ENCODE results near the gene PROX2.

Gene PROX2

DNA sequence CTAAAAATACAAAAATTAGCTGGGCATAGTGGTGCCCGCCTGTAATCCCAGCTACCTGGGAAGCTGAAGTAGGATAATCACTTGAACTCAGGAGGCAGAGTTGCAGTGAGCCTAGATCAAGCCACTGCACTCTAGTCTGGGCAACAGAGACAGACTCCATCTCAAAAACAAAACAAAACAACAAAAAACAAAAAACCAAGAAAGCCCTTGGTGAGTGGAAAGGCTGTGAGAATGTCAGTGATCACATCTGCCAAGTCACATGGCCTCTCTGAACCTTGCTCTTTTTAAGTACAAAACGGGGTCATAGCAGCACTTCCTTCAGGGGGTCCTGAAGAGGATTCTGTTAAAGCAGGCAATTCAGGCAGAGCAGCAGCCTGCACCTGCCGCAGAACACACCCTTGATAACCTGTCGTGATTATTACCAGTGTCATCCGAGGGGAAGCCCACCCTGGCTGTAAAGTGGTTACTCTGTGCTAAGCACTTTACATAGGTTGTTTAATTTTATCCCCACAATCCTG, 37.5 kb upstream of the PROX2 start:
- no peak for TF ChIP-seq ZFX (IDR thresholded peaks at IDR 0.05; ENCODE audit: borderline replicate concordance)
- TF ChIP-seq, protein P1, sequence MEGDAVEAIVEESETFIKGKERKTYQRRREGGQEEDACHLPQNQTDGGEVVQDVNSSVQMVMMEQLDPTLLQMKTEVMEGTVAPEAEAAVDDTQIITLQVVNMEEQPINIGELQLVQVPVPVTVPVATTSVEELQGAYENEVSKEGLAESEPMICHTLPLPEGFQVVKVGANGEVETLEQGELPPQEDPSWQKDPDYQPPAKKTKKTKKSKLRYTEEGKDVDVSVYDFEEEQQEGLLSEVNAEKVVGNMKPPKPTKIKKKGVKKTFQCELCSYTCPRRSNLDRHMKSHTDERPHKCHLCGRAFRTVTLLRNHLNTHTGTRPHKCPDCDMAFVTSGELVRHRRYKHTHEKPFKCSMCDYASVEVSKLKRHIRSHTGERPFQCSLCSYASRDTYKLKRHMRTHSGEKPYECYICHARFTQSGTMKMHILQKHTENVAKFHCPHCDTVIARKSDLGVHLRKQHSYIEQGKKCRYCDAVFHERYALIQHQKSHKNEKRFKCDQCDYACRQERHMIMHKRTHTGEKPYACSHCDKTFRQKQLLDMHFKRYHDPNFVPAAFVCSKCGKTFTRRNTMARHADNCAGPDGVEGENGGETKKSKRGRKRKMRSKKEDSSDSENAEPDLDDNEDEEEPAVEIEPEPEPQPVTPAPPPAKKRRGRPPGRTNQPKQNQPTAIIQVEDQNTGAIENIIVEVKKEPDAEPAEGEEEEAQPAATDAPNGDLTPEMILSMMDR (IDR thresholded peaks at IDR 0.05): no peak
- no peak overlapping the region for H3K27ac ChIP-seq

DNA sequence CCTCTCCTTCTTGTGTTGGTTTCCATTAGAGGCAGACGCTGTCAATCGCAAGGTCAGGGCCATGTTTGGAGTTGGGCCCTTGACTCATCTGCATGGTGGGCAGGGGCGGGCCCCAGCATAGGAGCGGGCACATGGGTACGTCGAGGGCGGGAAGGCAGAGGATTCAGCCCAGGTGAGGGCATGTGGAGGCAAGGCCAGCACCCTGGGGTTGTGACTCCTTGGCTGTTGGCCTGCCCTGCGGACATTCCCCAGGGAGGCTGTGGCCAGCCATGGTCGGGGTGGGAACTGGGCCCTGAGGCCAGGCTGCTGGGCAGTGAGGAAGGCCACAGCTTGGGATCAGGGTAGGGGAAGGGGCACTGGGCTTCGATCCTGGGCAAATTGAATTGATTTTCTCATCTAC, 36.9 kb upstream of the PROX2 start:
- no peak overlapping the region for H3K27ac ChIP-seq
- TF ChIP-seq, protein P1 (IDR thresholded peaks at IDR 0.05): no peak
- TF ChIP-seq ZFX (IDR thresholded peaks at IDR 0.05; ENCODE audit: borderline replicate concordance): no peak

DNA sequence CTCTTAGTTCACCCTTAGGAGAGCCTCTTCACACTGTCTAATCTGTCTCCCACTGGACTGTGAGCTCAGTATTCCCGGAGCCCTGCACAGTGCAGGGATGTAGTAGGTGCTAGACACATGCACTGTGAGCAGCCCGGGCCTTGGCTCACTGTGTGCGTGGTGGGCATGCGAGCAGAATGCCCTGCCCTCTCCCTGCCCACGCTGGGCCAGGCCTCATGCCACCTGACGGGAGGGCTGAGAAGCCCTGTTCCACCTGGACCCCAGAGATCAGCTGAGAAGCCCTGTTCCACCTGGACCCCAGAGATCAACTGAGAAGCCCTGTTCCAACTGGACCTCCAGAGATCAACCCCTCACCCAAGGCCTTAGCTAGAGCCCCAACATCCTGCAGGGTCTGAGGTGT, 36.2 kb upstream of the PROX2 start:
- TF ChIP-seq, protein P1 (IDR thresholded peaks at IDR 0.05): no peak
- TF ChIP-seq ZFX (IDR thresholded peaks at IDR 0.05; ENCODE audit: borderline replicate concordance): no peak
- no peak overlapping the region for H3K27ac ChIP-seq

DNA sequence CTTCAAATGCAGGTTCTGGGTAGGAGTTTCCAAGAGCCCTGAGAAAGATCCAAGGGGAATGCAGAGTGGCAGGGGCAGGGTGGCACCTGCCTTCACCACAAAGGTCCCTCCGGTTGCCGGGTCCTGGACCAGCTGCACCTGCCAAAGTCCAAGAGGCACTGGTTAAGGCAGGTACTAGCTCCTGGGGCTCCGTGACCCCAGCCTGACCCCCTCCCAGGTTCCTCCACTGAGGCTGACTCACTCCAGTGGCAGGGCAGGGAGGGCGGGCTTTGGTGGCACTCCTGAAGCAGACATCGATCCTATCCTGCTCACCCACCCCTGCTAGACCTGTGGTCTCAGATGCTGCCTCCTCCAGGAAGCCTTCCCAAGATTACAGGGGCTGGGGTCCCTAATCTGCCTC, 35.8 kb upstream of the PROX2 start:
- TF ChIP-seq, protein P1 (IDR thresholded peaks at IDR 0.05): no peak
- TF ChIP-seq ZFX (IDR thresholded peaks at IDR 0.05; ENCODE audit: borderline replicate concordance): no peak
- no peak overlapping the region for H3K27ac ChIP-seq

DNA sequence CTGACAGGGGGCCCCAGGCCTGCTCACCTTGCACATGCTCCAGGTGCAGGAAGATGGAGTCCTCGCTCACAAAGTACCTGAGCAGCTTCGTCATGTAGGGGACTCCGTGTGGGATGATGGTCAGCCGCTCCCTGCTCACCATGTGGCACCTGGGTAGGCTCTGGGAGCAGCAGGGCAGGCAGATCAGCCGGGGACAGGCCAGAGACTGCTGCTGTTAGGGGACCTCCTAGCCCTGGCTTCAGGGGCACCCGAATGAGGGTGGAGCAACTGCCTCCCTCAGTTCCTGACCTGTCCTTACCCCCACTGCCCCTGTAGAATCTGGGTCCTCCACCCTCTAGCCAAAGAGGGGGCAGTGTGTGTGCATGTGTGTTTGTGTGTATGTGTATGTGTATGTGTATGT, 35.3 kb upstream of the PROX2 start:
- TF ChIP-seq, protein P1 (IDR thresholded peaks at IDR 0.05): no peak
- TF ChIP-seq ZFX (IDR thresholded peaks at IDR 0.05; ENCODE audit: borderline replicate concordance): no peak
- no peak overlapping the region for H3K27ac ChIP-seq

DNA sequence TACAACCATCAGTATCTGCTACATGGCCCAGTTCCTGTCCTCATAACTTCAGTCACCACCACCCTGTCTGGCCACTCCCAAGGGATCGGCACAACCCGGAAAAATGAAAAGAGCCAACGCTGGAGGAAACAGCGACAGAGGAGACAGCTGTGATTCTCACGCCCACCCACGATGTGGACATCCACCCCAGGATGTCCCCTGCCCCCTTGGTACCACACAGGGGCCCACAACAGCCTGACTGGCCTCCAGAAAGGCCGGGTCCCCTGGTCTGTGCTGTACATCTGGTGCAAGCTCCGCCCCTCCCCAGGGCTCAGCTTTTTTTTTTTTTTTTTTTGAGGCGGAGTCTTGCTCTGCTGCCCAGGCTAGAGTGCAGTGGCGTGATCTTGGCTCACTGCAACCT, 34.6 kb upstream of the PROX2 start:
- H3K27ac ChIP-seq: no peak overlapping the region
- no peak for TF ChIP-seq ZFX (IDR thresholded peaks at IDR 0.05; ENCODE audit: borderline replicate concordance)
- TF ChIP-seq, protein P1 (IDR thresholded peaks at IDR 0.05): no peak

DNA sequence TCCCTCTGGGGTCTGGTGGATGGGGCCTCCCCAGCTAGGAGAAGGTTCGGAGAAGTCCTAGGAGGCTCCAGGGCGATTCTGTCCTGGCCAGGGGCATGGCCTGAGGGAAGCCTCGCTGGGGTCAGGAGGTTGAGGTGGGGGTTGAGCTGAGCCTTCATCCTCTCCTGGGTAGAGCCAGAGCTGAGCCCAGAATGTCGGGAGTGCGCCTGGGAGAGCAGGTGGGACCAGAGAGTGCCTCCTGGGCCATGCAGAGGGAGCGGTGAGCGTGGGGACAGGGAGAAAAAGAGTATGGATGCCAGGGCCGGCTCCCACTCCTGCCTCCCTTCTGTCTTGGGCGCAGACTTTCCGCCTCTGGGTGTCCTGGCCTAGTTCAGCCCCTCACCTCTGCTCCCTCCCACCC, 34.0 kb upstream of the PROX2 start:
- TF ChIP-seq ZFX (IDR thresholded peaks at IDR 0.05; ENCODE audit: borderline replicate concordance): no peak
- TF ChIP-seq, protein P1 (IDR thresholded peaks at IDR 0.05): no peak
- no peak overlapping the region for H3K27ac ChIP-seq
